Measurements from ENCODE around the gene GNG2. TPM values are rescaled to one million over a fixed set of nuclear protein-coding genes. Genes with fewer than 3 reads are reported as not detected.

Gene GNG2
- total RNA-seq, 1 experiment from 2014 or later = 0.23 TPM

GRCh38 chr14:51844081-51844881 is 16.1 kb upstream of the GNG2 start:
- in situ Hi-C loops (cut with HindIII; ENCODE audit: low pct_unique_long_range_greater_than_20kb, low sequenced_read_pairs) (no loop called here), intact Hi-C loops (cut with micrococcal nuclease; ENCODE audit: unreplicated experiment) (no loop called here)
- H3K36me3 ChIP-seq (ENCODE audit: control insufficient read depth, insufficient read depth, low read length) = no peaks in the 10 kb centered on the region
- ATAC-seq (no peak), DNase-seq (ENCODE audit: low read depth, low spot score) (no peak)
- ChIA-PET CTCF (no interaction called here), POLR2A (no interaction called here)
- no peaks in the 10 kb centered on the region for H3K27me3 ChIP-seq (ENCODE audit: control insufficient read depth, insufficient read depth, low read length)
- H3K4me3 ChIP-seq (ENCODE audit: low read depth in 2 of 2, low read length in 2 of 2) = no peak overlapping the region
- H3K4me1 ChIP-seq (ENCODE audit: control insufficient read depth, insufficient read depth, low read length) = no peaks in the 10 kb centered on the region
- no peak overlapping the region for H3K27ac ChIP-seq (ENCODE audit: low read length)
- H3K9me3 ChIP-seq (ENCODE audit: control insufficient read depth, insufficient read depth, low read depth, low read length) = no peaks in the 10 kb centered on the region
- TF ChIP-seq SIN3A (IDR thresholded peaks at IDR 0.05; ENCODE audit: borderline replicate concordance, insufficient read depth, low read depth, low read length) (no peak), POLR2AphosphoS5 (IDR thresholded peaks at IDR 0.05; ENCODE audit: low read depth, low read length) (no peak), CTCF (IDR thresholded peaks at IDR 0.05) (no peak)
- BruUV-seq (replicated peaks) = no TSS peak

GRCh38 chr14:51845811-51846210 is 14.6 kb upstream of the GNG2 start:
- ChIA-PET POLR2A (no interaction called here), CTCF (no interaction called here)
- no peak overlapping the region for H3K27ac ChIP-seq (ENCODE audit: low read length)
- H3K27me3 ChIP-seq (ENCODE audit: control insufficient read depth, insufficient read depth, low read length) = no peaks in the 10 kb centered on the region
- intact Hi-C loops (cut with micrococcal nuclease; ENCODE audit: unreplicated experiment) = no loop called here
- DNase-seq (ENCODE audit: low read depth, low spot score) (no peak), ATAC-seq (no peak)
- no peaks in the 10 kb centered on the region for H3K4me1 ChIP-seq (ENCODE audit: control insufficient read depth, insufficient read depth, low read length)
- no peak for TF ChIP-seq SIN3A (IDR thresholded peaks at IDR 0.05; ENCODE audit: borderline replicate concordance, insufficient read depth, low read depth, low read length)
- TF ChIP-seq CTCF (IDR thresholded peaks at IDR 0.05) = no peak
- TF ChIP-seq REST (IDR thresholded peaks at IDR 0.05; ENCODE audit: insufficient read depth in 1 of 2, low read depth in 2 of 2, low read length in 1 of 2) = no peak
- no peak for TF ChIP-seq POLR2AphosphoS5 (IDR thresholded peaks at IDR 0.05; ENCODE audit: low read depth, low read length)
- no peak for TF ChIP-seq TCF7L2 (IDR thresholded peaks at IDR 0.05; ENCODE audit: low read depth, low read length)
- no peaks in the 10 kb centered on the region for H3K36me3 ChIP-seq (ENCODE audit: control insufficient read depth, insufficient read depth, low read length)
- in situ Hi-C loops (cut with HindIII; ENCODE audit: low pct_unique_long_range_greater_than_20kb, low sequenced_read_pairs) = no loop called here
- H3K9me3 ChIP-seq (ENCODE audit: control insufficient read depth, insufficient read depth, low read depth, low read length) = no peaks in the 10 kb centered on the region
- BruUV-seq (replicated peaks) = no TSS peak
- H3K4me3 ChIP-seq (ENCODE audit: low read depth in 2 of 2, low read length in 2 of 2) = no peak overlapping the region

Measured in Panc1 (cell line).